GM23338 (cell line): ENCODE measurements around the gene FAT1.

Experiments
- CREB1 ChIP-seq: fragments of 250-450 bp; sonication (Bioruptor Pico); IDR thresholded peaks from 2 replicates; pipeline ENCODE4 v1.5.0; 2020; ENCODE audit warnings: low read depth, mild to moderate bottlenecking, moderate library complexity
- CTCF ChIP-seq, 2 experiments: fragments of 200-600 bp in 1 of 2; sonication (generic) in 1 of 2; conservative IDR thresholded peaks; 2 replicates each; pipeline versions ENCODE4 v1.5.1 to v1.6.1; 2016 to 2017; ENCODE audit warnings: antibody characterized with exemption in 2 of 2, low read depth in 2 of 2, mild to moderate bottlenecking in 2 of 2, moderate library complexity in 1 of 2
- ETS1 ChIP-seq: IDR thresholded peaks from 2 replicates; pipeline ENCODE4 v1.6.1; 2016; ENCODE audit warnings: antibody characterized with exemption
- EZH2 ChIP-seq: fragments of 200-600 bp; sonication (generic); IDR thresholded peaks from one replicate; pipeline ENCODE4 v1.8.0; 2017; ENCODE audit warnings: antibody characterized with exemption, mild to moderate bottlenecking, low read depth; ENCODE audit not compliant: unreplicated experiment
- EZH2phosphoT487 ChIP-seq: fragments of 200-600 bp; sonication (generic); IDR thresholded peaks from one replicate; pipeline ENCODE4 v1.8.1; 2018; ENCODE audit warnings: antibody characterized with exemption; ENCODE audit not compliant: unreplicated experiment
- JUNB ChIP-seq: IDR thresholded peaks from one replicate; pipeline ENCODE4 v1.6.1; 2016; ENCODE audit warnings: antibody characterized with exemption; ENCODE audit not compliant: unreplicated experiment
- NANOG ChIP-seq: IDR thresholded peaks from 2 replicates; pipeline ENCODE4 v1.6.1; 2016; ENCODE audit warnings: antibody characterized with exemption, borderline replicate concordance
- POLR2AphosphoS5 ChIP-seq: IDR thresholded peaks from 2 replicates; pipeline ENCODE4 v1.6.1; 2016; ENCODE audit warnings: antibody characterized with exemption, low read depth
- REST ChIP-seq: IDR thresholded peaks from one replicate; pipeline ENCODE4 v1.6.1; 2018; ENCODE audit warnings: antibody characterized with exemption; ENCODE audit not compliant: unreplicated experiment
- STAT1 ChIP-seq: IDR thresholded peaks from one replicate; pipeline ENCODE4 v1.6.1; 2016; ENCODE audit warnings: antibody characterized with exemption; ENCODE audit not compliant: unreplicated experiment
- ZNF114 ChIP-seq: fragments of 250-450 bp; sonication (Bioruptor Pico); IDR thresholded peaks from 2 replicates; pipeline ENCODE4 v1.5.0; 2020; ENCODE audit warnings: mild to moderate bottlenecking, moderate library complexity
- ZNF331 ChIP-seq: fragments of 250-450 bp; sonication (Bioruptor Pico); IDR thresholded peaks from 2 replicates; pipeline ENCODE4 v1.5.0; 2020; ENCODE audit warnings: low read depth, mild to moderate bottlenecking, moderate library complexity
- TF ChIP-seq, protein P1 (sequence below): fragments of 250-450 bp; sonication (Bioruptor Pico); IDR thresholded peaks from 2 replicates; pipeline ENCODE4 v1.5.0; 2020; ENCODE audit warnings: mild to moderate bottlenecking, moderate library complexity

GRCh38 chr4:186658657-186659056 lies 65.0 kb downstream of the FAT1 start:
- no peak for TF ChIP-seq EZH2phosphoT487
- no peak for TF ChIP-seq CTCF (conservative IDR thresholded peaks at IDR 0.05; ENCODE audit: low read depth in 2 of 2)
- no peak for TF ChIP-seq EZH2
- TF ChIP-seq POLR2AphosphoS5, result no peak
- TF ChIP-seq CREB1 (CRISPR knock-in tag), result no peak
- no peak for TF ChIP-seq REST
- TF ChIP-seq ZNF331 (CRISPR knock-in tag), result no peak
- no peak for TF ChIP-seq STAT1
- no peak for TF ChIP-seq ZNF114
- no peak for TF ChIP-seq JUNB
- TF ChIP-seq ETS1, result no peak
- TF ChIP-seq NANOG, result no peak
- TF ChIP-seq, protein P1, sequence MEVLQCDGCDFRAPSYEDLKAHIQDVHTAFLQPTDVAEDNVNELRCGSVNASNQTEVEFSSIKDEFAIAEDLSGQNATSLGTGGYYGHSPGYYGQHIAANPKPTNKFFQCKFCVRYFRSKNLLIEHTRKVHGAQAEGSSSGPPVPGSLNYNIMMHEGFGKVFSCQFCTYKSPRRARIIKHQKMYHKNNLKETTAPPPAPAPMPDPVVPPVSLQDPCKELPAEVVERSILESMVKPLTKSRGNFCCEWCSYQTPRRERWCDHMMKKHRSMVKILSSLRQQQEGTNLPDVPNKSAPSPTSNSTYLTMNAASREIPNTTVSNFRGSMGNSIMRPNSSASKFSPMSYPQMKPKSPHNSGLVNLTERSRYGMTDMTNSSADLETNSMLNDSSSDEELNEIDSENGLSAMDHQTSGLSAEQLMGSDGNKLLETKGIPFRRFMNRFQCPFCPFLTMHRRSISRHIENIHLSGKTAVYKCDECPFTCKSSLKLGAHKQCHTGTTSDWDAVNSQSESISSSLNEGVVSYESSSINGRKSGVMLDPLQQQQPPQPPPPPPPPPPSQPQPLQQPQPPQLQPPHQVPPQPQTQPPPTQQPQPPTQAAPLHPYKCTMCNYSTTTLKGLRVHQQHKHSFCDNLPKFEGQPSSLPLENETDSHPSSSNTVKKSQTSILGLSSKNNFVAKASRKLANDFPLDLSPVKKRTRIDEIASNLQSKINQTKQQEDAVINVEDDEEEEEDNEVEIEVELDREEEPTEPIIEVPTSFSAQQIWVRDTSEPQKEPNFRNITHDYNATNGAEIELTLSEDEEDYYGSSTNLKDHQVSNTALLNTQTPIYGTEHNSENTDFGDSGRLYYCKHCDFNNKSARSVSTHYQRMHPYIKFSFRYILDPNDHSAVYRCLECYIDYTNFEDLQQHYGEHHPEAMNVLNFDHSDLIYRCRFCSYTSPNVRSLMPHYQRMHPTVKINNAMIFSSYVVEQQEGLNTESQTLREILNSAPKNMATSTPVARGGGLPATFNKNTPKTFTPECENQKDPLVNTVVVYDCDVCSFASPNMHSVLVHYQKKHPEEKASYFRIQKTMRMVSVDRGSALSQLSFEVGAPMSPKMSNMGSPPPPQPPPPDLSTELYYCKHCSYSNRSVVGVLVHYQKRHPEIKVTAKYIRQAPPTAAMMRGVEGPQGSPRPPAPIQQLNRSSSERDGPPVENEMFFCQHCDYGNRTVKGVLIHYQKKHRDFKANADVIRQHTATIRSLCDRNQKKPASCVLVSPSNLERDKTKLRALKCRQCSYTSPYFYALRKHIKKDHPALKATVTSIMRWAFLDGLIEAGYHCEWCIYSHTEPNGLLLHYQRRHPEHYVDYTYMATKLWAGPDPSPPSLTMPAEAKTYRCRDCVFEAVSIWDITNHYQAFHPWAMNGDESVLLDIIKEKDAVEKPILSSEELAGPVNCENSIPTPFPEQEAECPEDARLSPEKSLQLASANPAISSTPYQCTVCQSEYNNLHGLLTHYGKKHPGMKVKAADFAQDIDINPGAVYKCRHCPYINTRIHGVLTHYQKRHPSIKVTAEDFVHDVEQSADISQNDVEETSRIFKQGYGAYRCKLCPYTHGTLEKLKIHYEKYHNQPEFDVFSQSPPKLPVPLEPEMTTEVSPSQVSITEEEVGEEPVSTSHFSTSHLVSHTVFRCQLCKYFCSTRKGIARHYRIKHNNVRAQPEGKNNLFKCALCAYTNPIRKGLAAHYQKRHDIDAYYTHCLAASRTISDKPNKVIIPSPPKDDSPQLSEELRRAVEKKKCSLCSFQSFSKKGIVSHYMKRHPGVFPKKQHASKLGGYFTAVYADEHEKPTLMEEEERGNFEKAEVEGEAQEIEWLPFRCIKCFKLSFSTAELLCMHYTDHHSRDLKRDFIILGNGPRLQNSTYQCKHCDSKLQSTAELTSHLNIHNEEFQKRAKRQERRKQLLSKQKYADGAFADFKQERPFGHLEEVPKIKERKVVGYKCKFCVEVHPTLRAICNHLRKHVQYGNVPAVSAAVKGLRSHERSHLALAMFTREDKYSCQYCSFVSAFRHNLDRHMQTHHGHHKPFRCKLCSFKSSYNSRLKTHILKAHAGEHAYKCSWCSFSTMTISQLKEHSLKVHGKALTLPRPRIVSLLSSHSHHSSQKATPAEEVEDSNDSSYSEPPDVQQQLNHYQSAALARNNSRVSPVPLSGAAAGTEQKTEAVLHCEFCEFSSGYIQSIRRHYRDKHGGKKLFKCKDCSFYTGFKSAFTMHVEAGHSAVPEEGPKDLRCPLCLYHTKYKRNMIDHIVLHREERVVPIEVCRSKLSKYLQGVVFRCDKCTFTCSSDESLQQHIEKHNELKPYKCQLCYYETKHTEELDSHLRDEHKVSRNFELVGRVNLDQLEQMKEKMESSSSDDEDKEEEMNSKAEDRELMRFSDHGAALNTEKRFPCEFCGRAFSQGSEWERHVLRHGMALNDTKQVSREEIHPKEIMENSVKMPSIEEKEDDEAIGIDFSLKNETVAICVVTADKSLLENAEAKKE (CRISPR knock-in tag), result no peak
